DMS53 (cell line): ENCODE results near the gene FNDC3B.
"Not testable (repeated sequence)": the region's sequence is repeated elsewhere in the genome, so short reads cannot be mapped to it uniquely, and the experiment has no call there.

Experiments used
- DNase-seq: peaks from one replicate; lab custom pipeline; 2025; lab: John Stamatoyannopoulos, UW

The FNDC3B gene

GRCh38 chr3:172031996-172032395 is 7.4 kb upstream of the FNDC3B start:
- no peak for DNase-seq

DNA sequence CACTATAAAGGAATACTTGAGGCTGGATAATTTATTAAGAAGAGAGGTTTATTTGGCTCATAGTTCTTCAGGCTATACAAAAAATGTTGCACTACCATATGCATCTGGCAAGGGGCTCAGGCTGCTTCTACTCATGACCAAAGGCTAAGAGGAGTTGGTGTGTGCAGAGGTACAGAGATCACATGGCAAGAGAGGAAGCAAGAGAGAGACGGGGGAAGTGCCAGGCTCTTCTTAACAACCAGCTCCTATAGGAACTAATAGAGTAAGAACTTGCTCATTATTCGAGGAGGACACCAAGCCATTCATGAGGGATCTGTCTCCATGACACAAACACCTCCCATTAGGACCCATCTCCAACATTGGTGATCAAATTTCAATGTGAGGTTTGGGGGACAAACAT is 6.0 kb upstream of the FNDC3B start:
- no peak for DNase-seq

DNA sequence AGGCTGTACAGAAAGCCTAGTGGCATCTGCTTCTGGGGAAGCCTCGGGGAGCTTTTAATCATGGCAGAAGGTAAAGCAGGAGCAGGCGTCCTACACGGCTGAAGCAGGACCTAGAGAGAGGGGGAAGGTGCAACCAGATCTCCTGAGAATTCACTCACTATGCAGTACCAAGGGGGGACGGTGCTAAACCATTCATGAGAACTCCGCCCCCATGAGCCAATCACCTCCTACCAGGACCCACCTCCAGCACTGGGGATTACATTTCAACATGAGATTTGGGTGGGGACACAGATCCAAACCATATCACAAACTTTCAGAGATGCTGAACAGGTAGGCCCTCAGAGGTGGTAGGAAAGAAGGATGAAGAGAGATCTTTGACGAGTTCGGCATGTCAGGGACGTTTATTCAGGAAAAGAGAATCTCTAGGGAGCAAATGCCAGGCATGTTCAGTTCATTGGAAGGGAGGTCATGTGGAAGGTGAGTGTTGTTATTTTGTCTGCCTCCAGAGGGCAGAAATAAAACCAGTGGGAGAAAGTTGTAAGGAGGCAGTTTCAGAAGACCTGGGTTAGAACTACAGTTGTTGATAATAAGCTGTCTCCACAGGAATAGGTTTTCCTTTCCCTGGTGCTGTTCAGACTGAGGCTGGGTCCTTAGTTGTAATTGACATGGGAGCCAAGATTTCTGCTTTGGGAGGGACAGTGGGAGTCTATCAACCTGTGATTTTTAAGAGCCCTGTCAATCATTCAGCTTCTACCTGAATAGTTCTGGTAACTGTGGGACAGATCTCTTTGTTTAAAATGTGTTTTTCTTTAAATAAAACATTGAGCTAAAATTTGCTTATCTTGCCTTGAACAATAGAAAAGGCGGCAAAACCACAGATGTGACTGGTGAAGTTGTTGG is 4.3 kb upstream of the FNDC3B start:
- peak; percentile 64 for DNase-seq

- DNase-seq = no peak
Observed at GRCh38 chr3:172036541-172037215, 2.7 kb upstream of the FNDC3B start.

DNA sequence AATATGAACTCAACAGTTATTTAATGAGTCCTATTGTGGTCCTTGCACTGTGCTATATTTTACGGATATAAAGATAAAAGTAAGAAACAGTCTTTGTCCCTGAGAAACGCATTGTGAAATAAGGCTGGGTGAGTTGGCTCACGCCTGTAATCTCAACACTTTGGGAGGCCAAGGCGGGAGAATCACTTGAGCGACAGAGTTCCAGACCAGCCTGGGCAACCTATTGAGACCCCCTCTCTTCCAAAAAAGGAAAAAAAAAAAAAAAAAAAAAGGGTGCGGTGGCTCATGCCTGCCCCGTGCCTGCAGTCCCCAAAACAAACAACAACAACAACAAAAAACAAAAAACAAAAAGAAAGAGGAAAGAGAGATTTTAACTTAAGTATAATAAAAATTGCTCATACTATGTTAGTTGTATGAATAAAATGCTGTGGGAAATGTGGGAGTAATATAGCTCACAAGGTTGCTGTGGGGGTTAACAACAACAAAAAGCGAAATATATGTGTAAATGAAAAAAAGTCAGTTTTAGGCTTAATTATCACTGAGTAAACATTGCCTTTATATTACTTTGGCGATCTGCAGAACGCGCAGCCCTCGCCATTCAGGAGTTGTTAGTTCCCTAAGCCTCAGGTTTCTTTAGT is 461 bp upstream of the FNDC3B start:
- DNase-seq = no peak

DNA sequence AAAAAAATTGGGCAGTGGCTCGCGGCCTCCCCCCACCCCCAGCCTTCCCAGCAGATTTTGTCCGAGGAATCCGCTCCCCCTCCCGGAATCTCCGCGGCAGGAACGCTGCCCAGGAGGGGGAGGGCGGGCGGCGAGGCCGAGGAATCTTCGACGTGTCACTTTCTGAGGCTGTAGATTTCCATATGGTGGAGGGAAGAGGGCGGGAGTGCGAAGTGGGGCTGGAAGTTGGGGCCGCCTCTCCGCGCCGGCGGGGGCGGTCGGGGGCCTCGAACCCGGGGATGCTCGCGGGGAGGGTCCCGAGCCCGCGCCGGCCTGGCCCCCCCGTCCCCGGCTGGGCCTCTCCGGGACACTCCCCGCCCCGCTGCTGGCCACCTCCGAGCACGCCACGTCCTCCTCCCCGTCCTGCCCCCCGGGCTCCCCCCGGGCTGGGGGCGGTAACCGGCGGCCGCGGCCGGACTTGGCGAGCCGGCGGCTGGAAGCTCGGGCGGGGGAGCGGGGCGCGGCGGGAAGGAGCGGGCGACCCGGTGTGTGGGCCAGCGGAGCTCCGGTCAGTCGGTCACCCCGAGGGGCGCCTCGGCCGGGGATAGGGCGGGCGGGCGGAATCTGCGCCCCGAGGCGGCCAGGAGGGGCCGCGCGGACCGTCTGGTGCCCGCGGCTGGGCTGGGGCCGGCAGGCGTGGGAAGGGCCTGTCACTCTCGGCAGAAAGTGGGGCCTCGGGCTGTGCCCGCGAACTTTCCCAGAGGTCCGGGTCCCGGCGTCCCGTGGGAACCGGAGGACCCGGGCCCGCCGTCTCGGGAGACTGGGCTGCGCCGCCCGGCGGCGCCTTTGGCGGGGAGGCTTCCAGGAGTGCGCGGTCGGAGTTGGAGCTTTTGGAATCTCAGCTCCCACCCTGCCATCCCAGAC is 951 bp downstream of the FNDC3B start:
- DNase-seq = peak; percentile 81

- DNase-seq = no peak
Observed at GRCh38 chr3:172040981-172041963, 1.9 kb downstream of the FNDC3B start.

DNA sequence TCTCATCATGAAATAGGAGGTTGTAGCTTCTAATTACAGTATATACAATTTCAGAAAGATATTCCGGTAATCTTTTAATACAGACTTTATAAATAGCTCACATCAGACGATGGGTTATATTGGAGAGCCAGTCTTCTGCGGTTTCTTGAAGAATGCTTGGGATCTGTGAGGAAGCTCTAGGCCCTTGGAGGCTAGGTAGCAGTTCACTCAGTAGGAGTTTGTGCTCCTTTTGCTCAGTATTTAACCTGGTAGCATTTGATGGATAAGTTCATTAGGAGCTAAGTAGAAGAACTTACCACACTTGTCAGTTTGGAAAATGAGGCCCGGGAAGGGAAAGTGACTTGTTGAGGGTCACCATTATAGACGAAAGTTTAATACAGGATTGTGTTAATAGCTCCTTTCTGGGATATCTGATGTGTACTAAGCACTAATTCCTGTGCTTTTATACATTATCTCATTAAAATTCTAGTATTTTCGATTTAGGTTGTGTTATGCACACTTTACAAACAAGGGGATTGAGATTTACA is 2.8 kb downstream of the FNDC3B start:
- no peak for DNase-seq

DNA sequence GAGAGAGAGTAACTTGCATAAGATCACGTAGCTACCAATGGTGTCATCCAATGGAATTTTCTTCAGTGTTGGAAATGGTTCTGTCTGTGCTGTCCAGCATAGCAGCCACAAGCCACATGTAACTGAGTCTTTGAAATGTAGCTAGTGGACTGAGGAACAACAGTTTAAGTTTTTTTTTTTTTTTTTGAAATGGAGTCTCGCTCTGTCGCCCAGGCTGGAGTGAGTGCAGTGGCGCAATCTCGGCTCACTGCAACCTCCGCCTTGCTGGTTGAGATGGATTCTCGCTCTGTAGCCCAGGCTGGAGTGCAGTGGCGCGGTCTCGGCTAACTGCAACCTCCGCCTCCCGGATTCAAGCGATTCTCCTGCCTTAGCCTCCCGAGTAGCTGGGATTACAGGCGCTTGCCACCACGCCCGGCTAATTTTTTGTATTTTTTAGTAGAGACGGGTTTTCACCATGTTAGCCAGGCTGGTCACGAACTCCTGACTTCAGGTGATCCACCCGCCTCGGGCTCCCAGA is 3.3 kb downstream of the FNDC3B start:
- DNase-seq = not testable (repeated sequence)

- DNase-seq = no peak
Observed at GRCh38 chr3:172043233-172043632, 3.9 kb downstream of the FNDC3B start.

DNA sequence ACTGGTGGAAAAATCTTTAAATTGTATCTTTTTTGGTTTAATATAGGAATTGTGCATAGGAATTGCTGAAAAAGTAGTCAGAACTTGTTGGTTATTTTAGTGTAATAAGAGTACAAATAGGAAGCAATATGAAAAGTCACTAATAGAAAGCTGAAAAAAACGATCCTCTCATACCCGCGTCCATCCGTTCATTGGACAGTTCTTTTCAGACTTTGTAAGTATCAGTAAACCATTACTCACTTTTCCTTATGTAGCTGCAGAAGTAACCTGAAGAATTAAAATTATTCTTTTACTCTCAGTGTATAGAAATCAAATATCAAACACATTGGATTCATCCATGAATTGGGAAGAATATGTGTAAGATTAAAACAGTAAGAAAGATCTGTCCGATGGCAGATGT is 4.4 kb downstream of the FNDC3B start:
- DNase-seq = no peak

GRCh38 chr3:172044833-172045585 is 5.6 kb downstream of the FNDC3B start:
- peak; percentile 3 for DNase-seq

GRCh38 chr3:172046268-172046915 is 7.0 kb downstream of the FNDC3B start:
- DNase-seq = no peak

GRCh38 chr3:172047567-172048115 is 8.3 kb downstream of the FNDC3B start:
- DNase-seq = no peak

DNA sequence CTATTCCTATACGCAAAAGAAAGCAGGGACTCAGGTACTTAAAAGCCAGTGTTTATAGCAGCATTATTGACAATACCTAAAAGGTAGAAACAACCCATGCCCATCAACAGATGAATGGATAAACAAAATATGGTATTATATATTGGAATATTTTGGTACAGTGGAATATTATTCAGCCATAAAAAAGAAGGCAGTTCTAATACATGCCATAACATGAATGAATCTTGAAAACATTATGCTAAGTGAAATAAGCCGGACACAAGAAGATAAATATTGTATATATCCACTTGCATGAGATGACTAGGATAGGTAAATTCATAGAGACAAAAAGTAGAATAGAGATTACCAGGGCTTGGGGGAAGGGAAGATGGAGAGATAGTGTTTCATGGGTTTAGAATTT is 9.2 kb downstream of the FNDC3B start:
- no peak for DNase-seq

- DNase-seq = no peak
Observed at GRCh38 chr3:172051310-172051956, 12.1 kb downstream of the FNDC3B start.

DNA sequence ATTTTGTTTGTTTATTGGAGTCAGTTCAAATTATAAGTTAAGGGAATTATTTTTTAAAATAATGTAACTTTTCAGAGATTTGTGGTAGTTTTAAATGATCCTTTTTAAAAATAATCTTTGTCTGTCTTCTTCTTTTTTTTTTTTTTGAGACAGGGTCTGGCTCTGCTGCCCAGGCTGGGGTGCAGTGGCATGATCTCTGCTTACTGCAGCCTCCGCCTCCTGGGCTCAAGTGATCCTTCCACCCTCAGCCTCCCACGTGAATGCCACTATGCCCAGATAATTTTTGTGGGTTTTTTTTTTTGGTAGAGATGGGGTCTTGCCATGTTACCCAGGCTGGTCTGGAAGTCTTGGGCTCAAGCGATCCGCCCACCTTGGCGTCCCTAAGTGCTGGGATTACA is 12.6 kb downstream of the FNDC3B start:
- no peak for DNase-seq

- DNase-seq = no peak
Observed at GRCh38 chr3:172052405-172052804, 13.0 kb downstream of the FNDC3B start.
